ENCODE measurements around the gene SLC25A25. TPM values are rescaled to one million over a fixed set of nuclear protein-coding genes. Genes with fewer than 3 reads are reported as not detected.
A peak's percentile ranks its signal among the peaks of the same experiment; 100 is the strongest.

Gene SLC25A25
- total and polyA plus RNA-seq, 2 of the 8 experiments (the other 6 are each of a cell fraction or from before 2014, with no cell fraction given) = 6.5 to 18.5 TPM

GRCh38 chr9:128104171-128104618 is 36.2 kb downstream of the SLC25A25 start:
- H3K27ac ChIP-seq (ENCODE audit: low read depth, low read length) = no peak overlapping the region
- CTCF ChIA-PET (ENCODE audit: partially characterized antibody) = interaction anchor here (0.7 to 10.5 kb wide), 7 partner anchors 10 to 69 kb away, joined by 3 to 114 read pairs (median 6); no protein-coding TSS in a partner anchor

More at GRCh38 chr9:128104171-128104618, 36.2 kb downstream of the SLC25A25 start:
- H3K4me1 ChIP-seq (replicated peaks in 1 of 4; ENCODE audit: control insufficient read depth in 3 of 4, insufficient read depth in 4 of 4, low read length in 3 of 4) = peaks cover 11 to 16% (median 12%) of the 10 kb centered on the region in 4 experiments
- no peak overlapping the region for H4K8ac ChIP-seq (ENCODE audit: extremely low read depth, insufficient read depth, low read length)
- POLR2A ChIA-PET (ENCODE audit: partially characterized antibody) = interaction anchor here (1.6 to 12.1 kb wide), 3 partner anchors 11 to 24 kb away, joined by 4 to 119 read pairs (median 33); no protein-coding TSS in a partner anchor
- H3K14ac ChIP-seq (ENCODE audit: insufficient read length) = no peak overlapping the region
- H2BK15ac ChIP-seq (ENCODE audit: low read length) = no peak overlapping the region
- H2AFZ ChIP-seq (ENCODE audit: low read length) = no peak overlapping the region
- peaks cover 25 to 56% (median 44%) of the 10 kb centered on the region in 4 experiments for H3K36me3 ChIP-seq (ENCODE audit: control insufficient read depth in 2 of 4, insufficient read depth in 4 of 4, low read length in 3 of 4)
- H3K4ac ChIP-seq (replicated peaks; ENCODE audit: insufficient read length, low read depth, low read length) = no peak overlapping the region
- H3K79me2 ChIP-seq (ENCODE audit: control insufficient read depth in 1 of 2, insufficient read depth in 2 of 2, low read length in 2 of 2) = peaks cover 0 to 16% of the 10 kb centered on the region in 2 experiments; a peak in 2 of 4 replicates
- H2BK12ac ChIP-seq (ENCODE audit: low read depth, low read length) = no peak overlapping the region
- no peak overlapping the region for H3K56ac ChIP-seq (replicated peaks; ENCODE audit: insufficient read length, low read depth, low read length)
- peaks cover under 1% of the 10 kb centered on the region for H3K23me2 ChIP-seq (ENCODE audit: low read depth, low read length)
- FAIRE-seq = no peak
- H3K4me3 ChIP-seq (ENCODE audit: extremely low read depth in 1 of 4, insufficient read depth in 2 of 4, low read depth in 3 of 4, low read length in 4 of 4) = no peak overlapping the region
- H4K20me1 ChIP-seq (replicated peaks in 1 of 2; ENCODE audit: control insufficient read depth in 1 of 2, insufficient read depth in 2 of 2, low read length in 2 of 2) = peaks cover 9 to 34% of the 10 kb centered on the region in 2 experiments
- peaks cover 11% of the 10 kb centered on the region for H3K79me1 ChIP-seq (ENCODE audit: low read depth, low read length)
- no peak overlapping the region for H2BK5ac ChIP-seq (ENCODE audit: low read depth, low read length)
- no peak overlapping the region for H2AK5ac ChIP-seq (ENCODE audit: low read depth, low read length)
- DNase-seq (ENCODE audit: low read depth in 1 of 2, low spot score in 2 of 2) = no peak
- H3K18ac ChIP-seq (ENCODE audit: extremely low read depth, low read length) = no peak overlapping the region
- H3K9me3 ChIP-seq (ENCODE audit: insufficient read depth in 2 of 2, low read depth in 1 of 2, low read length in 1 of 2) = no peaks in the 10 kb centered on the region
- no peak overlapping the region for H3K9ac ChIP-seq (replicated peaks in 1 of 4; ENCODE audit: extremely low read depth in 1 of 4, low read depth in 3 of 4, low read length in 3 of 4)
- no peak overlapping the region for H4K91ac ChIP-seq (replicated peaks; ENCODE audit: insufficient read length, low read length)
- H2BK20ac ChIP-seq (ENCODE audit: low read length) = no peak overlapping the region
- no peak overlapping the region for H3K23ac ChIP-seq (ENCODE audit: insufficient read length)
- WGBS, 2 experiments (ENCODE audit: extremely low coverage in 1 of 2, insufficient coverage in 1 of 2, insufficient read length in 1 of 2, insufficient replicate concordance in 2 of 2, low coverage in 1 of 2, low lambda C conversion rate in 2 of 2, missing lambda C conversion rate in 1 of 2) = 92% methylated on average over 6 of the region's 6 CpGs; no CpG with 5 or more reads in 1 of the 2 experiments
- TF ChIP-seq PHF8 (conservative IDR thresholded peaks at IDR 0.05; ENCODE audit: low read depth, low read length) (no peak), GTF2F1 (IDR thresholded peaks at IDR 0.05; ENCODE audit: borderline replicate concordance, low read depth, low read length) (no peak), EGR1 (IDR thresholded peaks at IDR 0.05; ENCODE audit: borderline replicate concordance, low read depth, low read length) (no peak), MAX (IDR thresholded peaks at IDR 0.05) (no peak), POLR2AphosphoS5 (IDR thresholded peaks at IDR 0.05; ENCODE audit: low read depth, low read length) (peak; percentile 22; the same call in 1 of the 2 replicates), RXRA (IDR thresholded peaks at IDR 0.05; ENCODE audit: insufficient read depth, low read depth, low read length) (no peak), CREB1 (IDR thresholded peaks at IDR 0.05) (no peak)
- TF ChIP-seq, protein P1, sequence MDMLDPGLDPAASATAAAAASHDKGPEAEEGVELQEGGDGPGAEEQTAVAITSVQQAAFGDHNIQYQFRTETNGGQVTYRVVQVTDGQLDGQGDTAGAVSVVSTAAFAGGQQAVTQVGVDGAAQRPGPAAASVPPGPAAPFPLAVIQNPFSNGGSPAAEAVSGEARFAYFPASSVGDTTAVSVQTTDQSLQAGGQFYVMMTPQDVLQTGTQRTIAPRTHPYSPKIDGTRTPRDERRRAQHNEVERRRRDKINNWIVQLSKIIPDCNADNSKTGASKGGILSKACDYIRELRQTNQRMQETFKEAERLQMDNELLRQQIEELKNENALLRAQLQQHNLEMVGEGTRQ (IDR thresholded peaks at IDR 0.05; ENCODE audit: low read length) = no peak
- no peak overlapping the region for H3K4me2 ChIP-seq (ENCODE audit: insufficient read depth in 1 of 2, low read depth in 2 of 2, low read length in 2 of 2)
- H4K5ac ChIP-seq (ENCODE audit: insufficient read length, low read depth, low read length) = no peak overlapping the region
- no peak overlapping the region for H2BK120ac ChIP-seq (replicated peaks; ENCODE audit: low read depth, low read length)
- H3K27me3 ChIP-seq (replicated peaks in 1 of 4; ENCODE audit: control insufficient read depth in 3 of 4, extremely low read depth in 1 of 4, insufficient read depth in 3 of 4, low read length in 3 of 4) = no peaks in the 10 kb centered on the region
